GM18861 (cell line): ENCODE measurements around the gene PAX5.

Experiments used
- ATAC-seq: cut with Tn5 transposase; IDR thresholded peaks from one replicate; pipeline ENCODE4 v1.9.1; 2021; ENCODE audit not compliant: unreplicated experiment

PAX5 gene

DNA sequence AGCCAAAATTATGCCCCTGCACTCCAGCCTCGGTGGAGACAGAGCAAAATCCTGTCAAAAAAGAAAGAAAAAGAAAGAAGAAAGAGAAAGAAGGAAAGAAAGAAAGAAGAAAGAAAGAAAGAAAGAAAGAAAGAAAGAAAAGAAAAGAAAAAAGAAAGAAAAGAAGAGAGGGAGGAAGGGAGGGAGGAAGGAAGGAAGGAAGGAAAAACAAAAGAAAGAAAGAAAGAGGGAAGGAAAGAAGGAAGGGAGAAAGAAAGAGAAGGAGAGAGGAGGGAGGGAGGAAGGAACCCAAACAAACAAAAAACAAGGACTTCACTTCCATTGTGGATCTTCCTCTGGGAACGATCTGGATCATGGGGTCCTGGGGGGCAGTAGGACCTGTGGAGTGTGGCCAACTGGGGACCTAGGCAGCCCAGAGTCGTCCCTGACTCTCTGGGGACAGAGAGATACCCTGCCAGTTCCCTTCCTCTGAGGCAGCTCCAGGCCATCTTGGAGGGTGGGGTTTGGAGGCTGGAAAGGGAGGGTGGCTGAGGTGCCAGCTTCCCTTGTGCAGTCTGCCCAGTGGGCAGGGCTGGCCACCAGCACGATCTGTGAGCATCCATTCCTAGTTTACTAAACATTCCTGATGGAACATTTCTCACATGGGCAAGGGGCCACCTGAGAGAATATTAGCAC lies 216.8 kb downstream of the PAX5 start:
- no peak for ATAC-seq

DNA sequence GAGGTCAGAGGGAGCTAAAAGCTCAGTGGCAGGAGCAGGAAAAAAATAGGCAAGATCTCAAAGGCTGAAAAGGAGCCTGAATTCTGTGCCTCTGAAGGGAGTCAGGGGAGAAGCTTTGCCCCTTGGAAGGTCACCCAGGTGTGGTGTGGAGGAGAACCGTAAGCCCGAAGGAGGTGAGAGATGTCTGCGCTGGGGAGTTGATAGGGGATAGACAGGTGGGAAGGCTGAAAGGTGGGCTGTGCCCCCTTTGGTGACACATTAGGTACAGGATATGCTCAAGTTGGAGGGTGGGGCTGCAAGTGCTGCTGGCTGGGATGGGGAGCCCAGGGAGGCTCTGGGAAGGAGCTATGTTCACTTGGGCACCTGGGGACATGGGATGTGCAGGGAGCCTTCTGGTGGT lies 217.7 kb downstream of the PAX5 start:
- no peak for ATAC-seq

GRCh38 chr9:36815566-36816348 lies 218.3 kb downstream of the PAX5 start:
- no peak for ATAC-seq

DNA sequence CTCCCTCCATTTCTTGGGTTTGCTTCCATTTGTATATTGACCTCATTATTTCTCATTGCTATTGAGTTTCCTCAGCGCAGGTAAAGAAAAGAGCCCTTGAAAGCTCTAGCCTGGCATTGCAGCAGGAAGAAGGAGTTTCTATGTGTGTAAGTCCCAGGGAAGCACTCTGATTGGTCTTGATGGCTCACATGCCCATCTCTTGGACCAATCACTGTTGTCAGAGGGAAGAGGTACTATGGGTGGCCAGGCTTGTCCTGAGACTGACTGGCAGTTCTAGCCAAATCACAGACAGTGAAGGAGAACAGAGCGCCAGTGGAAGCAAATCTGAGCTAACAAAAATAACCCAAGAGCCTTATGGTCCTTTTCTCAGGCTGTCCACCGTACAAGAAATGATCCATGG lies 219.0 kb downstream of the PAX5 start:
- ATAC-seq, result no peak

DNA sequence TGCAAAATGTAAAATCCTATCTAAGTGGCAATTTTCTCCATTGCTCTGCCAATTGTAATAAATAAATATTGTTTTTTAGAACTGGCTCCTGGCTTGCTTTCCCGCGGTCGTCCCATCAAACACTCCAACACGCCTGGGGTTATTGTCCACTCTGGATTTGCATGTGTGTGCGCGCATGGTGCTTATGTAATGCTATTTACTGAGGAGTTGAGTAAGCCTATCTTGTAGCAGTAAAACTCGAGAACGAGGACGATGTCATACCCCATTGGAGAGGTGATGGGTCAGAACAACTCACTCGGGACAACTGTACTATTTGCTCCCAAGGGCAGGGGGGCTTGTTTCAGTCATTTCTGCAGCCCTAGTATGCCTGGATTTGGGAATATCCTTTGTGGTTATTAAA lies 220.9 kb downstream of the PAX5 start:
- ATAC-seq, result no peak

GRCh38 chr9:36812556-36812955 lies 221.5 kb downstream of the PAX5 start:
- no peak for ATAC-seq

DNA sequence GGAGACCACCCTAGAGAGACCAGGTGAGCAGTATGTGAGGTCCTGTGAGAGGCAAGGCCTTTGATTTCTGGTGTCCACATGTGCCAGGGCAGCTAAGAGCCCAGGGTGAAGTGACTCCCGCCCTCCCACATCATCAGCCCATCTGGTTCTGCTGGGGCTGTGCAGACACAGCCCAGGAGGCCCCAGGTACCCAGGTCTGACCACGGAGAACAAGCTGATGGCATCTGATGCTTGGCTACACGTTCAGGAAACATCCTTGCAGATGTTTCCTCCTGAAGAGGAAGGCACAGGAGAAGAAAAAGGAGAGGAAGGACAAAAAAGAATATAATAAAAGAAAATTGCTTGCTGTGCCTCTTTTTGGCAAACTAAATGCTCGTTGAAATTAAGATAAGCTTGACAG lies 225.8 kb downstream of the PAX5 start:
- no peak for ATAC-seq

DNA sequence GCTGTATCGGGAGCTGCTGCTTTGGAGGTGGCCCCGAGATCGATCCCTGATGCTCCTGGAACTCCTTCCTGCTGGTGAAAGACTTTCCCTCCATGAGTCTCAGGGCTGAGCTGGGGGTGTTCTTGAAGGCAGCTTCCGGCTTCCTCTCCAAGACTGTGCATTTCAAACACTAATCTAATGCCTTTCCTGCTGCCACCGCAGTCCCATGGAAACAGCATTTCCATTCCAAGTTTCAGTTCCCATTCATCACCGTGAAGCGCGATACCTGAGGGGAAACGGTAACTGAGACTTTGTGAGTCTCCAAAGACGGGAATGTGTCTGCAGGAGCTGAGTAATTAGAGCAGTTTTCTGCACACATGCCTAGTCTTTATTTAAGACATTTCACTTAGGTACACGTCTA lies 230.1 kb downstream of the PAX5 start:
- ATAC-seq, result no peak

DNA sequence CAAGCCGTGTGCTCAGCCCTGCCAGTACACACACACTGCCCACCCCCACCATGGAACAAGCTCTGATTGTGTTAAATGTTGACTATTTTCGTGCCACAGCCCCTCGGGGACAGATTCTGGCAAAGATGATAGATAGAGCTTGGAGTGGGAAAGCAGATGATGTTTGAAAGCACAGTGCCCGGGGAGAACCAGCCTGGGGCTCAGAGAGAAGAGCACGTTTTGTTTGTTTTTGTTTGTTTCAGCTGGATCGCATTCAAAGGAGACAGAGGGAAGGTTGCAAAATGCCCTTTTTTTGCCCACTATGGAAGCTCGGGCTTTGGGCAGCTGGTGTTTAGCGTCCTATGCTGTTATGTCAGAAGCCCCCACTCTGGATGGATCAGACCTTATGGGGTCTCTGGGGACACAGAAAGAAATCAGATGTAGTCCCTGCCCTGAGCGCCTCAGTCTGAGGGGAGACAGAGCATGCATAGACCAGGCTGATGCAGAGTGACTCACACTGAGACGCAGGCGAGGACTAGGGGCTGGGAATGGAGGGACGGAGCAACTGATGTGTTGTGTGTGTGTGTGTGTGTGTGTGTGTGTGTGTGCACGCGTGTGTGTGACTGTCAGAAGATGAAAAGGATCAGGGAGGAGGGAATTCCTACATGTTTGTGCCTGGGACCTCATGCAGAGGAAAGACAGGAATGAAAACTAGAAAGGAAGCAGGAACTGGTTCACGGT lies 231.7 kb downstream of the PAX5 start:
- no peak for ATAC-seq

DNA sequence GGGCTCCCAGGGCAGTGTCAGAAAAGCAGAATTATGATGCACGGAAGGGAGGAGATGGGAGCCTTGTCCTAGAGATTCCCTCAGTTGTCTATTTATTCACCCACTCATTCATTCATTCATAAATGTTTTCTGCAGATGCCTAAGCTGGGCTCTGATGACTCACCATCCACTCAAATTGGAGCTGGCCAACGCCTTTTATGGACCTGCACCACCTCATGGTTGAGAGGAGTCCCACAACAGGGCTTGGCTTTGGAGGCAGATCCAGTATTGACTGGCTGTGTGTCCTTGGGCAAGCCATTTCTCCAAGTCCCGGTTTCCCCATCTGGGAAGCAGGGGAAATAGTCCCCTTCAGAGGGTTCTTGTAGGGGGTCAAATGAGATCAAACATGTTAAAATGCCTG lies 233.6 kb downstream of the PAX5 start:
- ATAC-seq, result no peak

DNA sequence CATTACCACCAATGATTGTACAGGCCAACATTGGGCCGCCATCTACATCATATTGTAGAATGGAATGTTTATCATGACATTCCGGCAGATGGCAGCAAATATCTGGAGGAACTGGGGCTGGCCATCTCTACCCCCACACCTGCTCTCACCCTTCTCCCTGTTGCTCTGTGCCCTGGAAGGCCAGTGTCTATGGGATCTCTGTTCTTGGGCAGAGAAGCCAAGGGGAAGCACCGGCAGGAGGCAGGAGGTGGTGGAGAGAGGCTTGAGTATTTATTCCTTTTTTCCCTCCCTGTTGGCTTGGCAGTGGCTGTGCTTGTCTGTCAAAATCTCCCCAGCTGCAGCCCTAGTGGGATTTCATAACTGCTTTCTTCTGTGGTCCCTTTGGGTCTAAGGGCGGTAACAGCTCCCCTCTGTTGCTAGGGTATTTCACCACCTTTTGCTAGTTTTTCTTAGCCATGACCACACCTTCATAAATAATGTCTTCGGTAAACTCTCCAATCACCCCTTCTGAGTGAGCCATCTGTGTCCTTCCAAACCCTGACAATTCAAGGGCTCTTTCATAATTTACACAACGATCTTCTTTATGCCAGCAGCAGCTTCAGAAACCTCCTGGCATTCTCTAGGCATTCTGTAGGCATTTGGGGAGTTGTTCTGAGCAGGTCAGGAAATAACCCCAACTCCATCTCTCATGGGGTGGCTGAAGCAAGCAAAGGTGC lies 235.6 kb downstream of the PAX5 start:
- no peak for ATAC-seq

GRCh38 chr9:36797471-36798220 lies 236.4 kb downstream of the PAX5 start:
- ATAC-seq, result no peak

GRCh38 chr9:36796671-36797419 lies 237.2 kb downstream of the PAX5 start:
- ATAC-seq, result no peak

- ATAC-seq, result no peak
Measured at GRCh38 chr9:36794461-36794860, 239.6 kb downstream of the PAX5 start.

DNA sequence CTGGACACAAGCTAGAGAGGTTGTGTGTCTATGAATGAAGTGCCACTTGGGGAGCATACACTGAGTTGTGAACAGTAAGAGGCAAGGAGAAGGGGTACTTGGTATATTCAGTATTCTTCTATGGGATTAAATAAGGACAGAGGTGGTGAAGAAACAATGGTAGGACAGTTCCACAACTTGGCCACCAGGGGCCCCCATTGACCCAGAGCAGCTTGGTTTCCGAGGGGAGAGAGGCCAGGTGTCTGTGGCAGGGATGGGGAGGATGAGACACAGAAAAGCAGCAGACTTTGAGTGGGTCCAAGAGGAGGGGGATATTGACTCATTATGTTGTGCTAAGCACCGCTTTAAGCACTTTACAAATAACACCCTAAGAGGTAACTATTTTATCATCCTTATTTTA lies 240.8 kb downstream of the PAX5 start:
- ATAC-seq, result no peak

DNA sequence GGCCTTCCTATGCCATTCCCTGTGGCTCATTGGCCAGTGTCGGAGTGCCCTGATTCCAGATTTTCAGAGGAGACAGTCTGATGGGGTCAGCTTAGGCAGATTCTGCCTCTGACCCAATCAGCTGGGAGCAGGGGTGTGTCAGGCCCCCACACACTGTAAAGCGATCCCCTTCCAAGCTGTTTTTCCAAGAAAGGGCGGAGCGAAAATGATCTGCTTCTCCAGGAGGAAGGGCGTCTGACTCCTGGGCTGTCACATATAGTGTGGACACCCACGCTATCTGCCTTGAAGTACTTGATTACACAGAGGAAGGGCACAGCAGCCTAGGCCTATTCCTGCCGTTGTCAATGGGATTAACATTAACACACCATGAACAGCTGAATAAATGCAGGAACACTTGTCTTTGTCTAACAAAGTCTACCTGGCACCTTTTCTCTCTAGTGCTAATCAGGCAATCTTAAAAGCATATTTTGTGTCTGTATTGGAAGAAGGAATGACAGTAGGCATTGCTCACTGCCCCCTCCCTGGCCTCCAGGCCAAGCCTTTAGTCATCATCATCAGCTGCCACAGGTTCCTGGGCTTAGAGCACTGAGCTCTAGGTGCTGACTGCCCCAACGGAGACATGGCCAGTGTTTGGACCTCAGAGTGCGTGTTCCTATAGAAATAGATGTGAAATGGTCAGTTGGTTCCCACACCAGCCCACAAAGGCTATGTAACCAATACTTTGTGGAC lies 242.7 kb downstream of the PAX5 start:
- no peak for ATAC-seq

GRCh38 chr9:36789886-36790285 lies 244.2 kb downstream of the PAX5 start:
- no peak for ATAC-seq

GRCh38 chr9:36788534-36788933 lies 245.5 kb downstream of the PAX5 start:
- no peak for ATAC-seq

DNA sequence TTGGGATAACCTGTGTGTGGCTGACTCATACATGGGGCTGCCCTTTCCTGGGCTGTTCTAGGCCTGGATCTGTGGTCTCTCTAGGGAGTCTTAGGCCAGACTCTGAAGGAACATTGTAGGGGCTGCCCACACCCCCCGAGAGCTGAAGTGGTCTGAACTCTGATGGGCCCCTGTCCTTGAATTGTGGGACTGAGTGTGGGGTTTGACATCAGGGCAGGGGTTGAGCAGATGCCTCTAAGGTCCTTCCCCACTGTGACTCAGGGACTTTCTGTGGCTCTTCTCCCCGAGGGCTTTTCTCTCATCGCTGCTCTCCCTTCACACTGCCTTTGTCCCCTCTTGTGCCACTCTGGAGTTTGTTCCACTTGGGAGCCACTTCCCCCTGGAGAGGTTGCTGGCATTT lies 246.4 kb downstream of the PAX5 start:
- no peak for ATAC-seq
